ENCODE measurements around the gene MARCHF3. TPM values are rescaled to one million over a fixed set of nuclear protein-coding genes. Genes with fewer than 3 reads are reported as not detected.
A peak's percentile ranks its signal among the peaks of the same experiment; 100 is the strongest.
"Not testable (repeated sequence)": the region's sequence is repeated elsewhere in the genome, so short reads cannot be mapped to it uniquely, and the experiment has no call there.

MARCHF3 gene
- polyA plus RNA-seq, 5 donors: 4.7 to 5.6 (median 5.3) TPM

DNA sequence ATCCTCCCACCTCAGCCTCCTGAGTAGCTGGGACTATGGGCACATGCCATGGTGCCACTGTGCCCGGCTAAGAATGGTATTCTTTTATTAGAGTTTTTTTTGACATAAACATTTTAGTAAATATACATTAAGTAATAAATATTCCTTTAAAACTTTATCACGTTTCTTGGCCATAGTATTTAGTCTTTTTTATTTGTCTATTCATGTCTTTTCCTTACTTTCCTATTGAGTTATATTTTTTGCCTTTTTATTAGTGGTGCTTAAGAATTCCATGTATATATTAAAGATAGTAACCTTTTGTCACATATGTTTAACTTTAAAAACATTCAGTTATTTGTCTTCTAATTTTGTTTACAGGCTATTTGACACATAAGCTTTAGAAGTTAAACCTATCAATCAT is 73.4 kb downstream of the MARCHF3 start:
- no peak for DNase-seq

DNA sequence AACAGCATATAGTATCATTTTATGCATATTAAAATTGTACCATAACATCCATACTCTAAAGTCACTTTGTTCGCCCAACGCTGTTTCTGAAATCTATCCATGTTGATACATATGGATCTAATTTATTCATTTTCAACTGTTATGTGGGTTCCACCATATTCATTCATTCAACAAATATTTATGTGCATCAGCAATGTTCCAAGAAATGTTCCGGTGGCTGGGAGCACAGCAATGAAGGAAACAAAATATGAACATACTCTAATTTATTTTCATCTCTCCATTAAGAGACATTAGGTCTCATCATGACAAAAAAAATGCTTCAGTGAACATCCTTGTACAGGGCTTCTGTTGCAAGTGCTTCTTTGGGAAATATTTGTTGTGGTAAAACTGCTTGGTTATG is 75.4 kb downstream of the MARCHF3 start:
- no peak for DNase-seq

DNA sequence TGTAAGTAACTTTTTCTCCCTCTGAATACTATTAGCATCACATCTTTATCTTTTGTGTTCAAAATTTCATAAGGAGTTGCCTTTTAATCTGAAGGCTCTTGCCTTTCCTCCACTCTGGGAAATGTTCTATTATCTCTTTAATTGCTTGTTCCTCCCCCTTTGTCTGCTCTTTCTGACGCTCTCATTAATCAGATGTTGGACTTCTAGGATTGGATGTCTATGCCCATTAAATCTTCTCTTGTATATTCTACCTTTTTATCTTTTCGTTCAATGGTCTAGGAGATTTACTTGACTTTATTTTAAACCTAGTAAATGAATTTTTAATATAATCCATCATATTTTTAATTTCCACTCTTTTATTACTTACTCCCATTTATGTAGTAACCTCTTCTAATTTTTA is 76.7 kb downstream of the MARCHF3 start:
- no peak for DNase-seq

DNA sequence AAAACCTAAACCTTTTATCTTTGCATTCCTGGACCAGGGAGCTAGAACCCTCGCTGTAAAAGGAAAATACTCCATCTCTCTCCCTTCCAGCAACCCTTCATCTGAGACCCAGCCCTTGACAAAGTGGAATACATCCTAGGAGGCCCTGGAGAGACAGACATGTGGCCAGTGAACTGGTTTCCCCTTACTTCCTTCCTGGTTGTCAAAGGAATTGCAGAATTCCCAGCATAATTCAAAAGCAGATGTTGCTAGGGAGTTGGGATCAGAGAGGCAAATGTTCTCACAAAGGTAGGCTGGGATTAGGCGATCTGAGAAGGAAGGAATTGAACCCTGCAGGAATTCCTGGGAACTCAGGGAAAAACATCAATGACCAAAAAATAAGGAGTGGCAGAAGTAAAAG is 80.9 kb downstream of the MARCHF3 start:
- no peak for DNase-seq

DNA sequence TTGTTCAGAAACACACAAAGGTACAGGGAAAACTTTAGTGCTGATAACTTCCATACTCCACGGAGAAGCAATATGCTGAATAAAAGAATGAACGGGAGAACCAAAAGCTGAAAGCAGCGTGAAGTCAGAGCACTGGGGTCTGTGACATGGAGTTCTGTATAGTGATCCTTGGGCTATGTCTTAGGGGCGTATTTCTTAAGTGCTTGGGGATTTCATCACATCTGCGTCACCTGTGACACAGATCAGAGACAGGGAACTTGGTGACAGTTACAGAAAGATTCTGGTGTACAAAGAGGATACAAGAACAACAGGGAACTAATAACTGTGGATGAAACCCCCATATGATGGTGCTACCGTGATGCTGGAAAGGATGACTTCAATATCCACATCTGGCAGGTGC is 81.9 kb downstream of the MARCHF3 start:
- no peak for DNase-seq

DNA sequence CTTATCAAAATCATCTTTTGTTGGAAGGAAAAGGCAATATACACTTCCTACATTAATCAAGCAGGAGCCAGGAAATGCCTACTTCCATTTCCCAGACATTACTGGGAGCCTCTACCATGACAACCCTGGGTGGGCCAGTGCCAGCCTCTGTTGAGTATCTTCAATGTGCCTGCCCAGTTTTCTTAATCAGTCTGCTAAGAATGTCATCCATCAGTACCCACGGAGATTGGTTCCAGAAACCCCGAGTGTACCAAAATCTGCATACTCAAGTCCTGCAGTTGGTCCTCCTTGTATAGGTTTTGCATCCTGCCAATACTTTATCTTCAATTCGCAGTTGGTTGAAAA is 82.4 kb downstream of the MARCHF3 start:
- no peak for DNase-seq

DNA sequence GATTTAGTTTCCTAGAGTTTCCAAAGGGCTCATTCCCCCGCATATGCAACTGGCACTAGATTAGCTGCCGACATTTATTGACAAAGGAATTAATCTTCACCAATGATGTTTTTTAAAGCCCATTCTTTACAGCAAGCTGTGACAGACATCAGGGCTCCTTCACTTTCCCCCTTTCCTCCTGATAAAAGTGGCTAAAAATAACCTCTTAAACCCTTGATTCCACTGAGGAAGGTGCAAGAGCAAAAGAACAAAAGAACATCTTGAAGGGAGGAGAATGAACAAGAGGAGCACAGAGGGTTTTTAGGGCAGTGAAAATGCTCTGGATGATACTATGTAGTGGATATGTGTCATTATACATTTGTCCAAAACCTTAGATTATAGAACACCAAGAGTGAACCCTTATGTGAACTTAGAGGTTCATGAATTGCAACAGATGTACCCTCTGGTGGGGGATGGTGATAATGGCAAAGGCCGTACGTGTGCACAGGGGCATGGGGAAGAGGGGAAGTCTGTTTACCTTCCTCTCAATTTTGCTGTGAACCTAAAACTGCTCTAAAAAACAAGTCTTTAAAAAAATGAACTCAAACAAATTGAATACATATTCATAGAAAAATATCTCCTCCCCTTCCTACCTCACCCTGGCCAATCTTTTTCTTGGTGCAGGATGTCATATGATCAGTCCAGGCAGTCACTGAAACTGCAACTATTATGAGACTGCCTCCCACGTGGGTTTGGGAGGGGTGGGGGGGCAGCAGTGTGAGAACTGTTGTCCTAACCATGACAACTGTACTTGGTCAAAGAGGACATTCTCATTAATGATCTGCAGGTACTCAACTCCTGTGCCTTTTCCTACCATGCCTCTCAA is 83.0 kb downstream of the MARCHF3 start:
- DNase-seq: no peak

DNA sequence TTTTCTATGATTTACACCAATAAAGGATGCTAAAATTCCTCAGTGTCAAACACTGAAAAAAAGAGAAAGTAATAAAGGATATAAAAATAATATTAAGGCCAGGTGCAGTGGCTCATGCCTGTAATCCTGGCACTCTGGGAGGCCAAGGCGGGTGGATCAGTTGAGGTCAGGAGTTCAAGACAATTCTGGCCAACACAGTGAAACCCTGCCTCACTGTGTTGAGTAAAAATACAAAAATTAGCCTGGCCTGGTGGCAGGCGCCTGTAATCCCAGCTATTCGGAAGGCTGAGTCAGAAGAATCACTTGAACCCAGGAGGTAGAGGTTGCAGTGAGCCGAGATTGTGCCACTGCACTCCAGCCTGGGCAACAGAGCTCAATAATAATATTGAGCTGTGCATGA is 87.5 kb downstream of the MARCHF3 start:
- not testable (repeated sequence) for DNase-seq

DNA sequence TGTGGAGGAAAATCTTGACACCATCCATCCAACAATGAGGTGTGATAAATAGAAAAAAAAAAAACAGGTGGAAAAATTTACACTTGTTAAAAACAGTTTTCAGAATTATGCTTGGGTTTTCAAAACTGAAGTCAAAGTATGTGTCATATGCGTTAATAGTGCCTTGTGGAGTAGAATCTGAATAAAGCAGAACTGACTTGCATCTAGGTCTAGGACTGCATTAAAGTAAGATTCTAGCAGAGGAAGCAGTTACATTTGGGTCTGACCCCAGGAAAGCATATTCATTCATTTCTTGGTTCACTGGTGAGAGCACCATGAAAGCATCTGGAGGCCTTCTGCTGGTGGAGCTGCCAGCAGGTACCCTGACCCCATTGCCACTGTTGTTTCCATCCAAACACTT is 89.0 kb downstream of the MARCHF3 start:
- no peak for DNase-seq

DNA sequence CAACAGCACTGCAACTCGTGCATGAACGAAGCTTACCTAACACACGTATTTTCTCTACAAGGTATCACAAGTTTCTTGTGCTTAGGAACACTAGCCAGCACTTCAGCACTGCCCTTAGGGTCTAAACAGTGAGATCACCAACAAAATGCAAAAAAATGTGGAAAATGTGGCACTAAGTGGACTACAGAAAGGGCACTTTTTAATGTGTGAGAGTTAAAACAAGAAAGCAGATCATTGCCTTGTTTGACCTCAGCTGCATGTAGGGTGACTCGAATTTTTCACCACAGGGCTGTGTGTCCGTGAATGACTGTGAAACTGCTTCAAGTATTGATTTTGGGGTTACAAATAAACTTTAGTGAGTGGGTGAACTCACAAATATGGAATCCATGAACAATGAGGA is 90.5 kb downstream of the MARCHF3 start:
- no peak for DNase-seq

DNA sequence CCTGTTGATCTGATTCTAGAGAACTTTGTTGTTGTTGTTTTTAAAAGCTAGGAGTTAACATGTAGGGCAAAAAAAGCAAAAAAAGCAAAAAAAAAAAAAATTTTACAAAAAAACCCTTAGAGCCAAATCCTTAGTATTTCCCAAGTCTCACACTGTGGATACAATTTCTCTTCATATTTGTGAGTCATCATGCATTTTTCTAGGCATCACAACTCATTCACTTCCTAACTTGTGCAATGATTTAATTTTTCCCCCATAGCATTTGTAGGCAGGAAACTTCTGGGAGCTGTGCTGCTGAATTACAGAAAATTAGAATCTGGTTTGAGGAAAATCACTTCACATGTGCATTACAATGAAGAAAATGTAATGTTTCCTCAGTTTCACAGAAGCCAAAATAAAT is 91.9 kb downstream of the MARCHF3 start:
- no peak for DNase-seq

DNA sequence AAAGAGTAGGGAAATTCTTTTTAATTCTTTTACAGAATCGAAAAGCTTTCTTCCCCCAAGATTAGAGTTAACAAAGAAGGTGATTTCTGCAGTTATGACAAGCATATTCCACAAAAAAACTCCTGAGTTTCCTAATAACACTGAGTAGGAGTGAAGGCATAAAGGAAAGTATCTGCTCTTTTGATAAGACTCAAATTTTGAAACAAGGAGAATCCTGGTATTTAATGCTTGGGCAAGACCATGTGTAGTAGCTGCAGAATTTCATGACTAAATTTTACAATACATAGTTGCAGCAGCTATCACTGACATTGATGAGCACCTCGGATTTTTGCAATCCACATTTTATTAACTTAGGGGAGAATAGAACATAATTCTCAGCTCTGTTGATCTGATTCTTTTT is 92.6 kb downstream of the MARCHF3 start:
- DNase-seq: no peak

DNA sequence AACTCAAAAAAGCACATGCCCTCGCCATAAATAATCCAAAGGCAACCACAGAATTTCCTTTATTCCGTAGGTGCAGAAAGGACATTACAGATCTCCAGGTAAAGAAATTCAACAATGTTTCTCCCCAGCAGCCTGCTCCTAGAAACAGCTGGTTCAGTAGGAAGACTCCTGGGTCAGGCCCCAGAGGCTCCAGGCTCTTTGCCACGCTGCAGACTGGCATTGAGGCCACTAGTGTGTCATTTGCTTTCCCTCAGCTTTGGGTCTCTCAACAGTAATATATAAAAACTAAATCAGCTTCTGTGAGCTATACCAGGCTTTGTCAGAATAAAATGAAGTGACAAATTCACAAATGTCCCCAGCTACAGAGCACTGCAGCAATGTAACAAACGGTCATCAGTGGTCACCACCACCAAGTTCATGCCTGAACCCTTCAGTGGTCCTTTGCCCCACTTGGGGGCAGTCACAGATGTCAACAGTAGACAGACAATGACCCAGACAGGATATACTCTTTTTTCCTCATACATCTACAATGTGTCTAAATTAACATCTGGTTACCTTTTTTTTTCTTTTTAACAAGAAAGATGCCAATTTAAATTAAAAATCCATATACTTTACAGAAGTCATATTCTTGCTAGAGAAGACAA is 93.5 kb downstream of the MARCHF3 start:
- DNase-seq: no peak

DNA sequence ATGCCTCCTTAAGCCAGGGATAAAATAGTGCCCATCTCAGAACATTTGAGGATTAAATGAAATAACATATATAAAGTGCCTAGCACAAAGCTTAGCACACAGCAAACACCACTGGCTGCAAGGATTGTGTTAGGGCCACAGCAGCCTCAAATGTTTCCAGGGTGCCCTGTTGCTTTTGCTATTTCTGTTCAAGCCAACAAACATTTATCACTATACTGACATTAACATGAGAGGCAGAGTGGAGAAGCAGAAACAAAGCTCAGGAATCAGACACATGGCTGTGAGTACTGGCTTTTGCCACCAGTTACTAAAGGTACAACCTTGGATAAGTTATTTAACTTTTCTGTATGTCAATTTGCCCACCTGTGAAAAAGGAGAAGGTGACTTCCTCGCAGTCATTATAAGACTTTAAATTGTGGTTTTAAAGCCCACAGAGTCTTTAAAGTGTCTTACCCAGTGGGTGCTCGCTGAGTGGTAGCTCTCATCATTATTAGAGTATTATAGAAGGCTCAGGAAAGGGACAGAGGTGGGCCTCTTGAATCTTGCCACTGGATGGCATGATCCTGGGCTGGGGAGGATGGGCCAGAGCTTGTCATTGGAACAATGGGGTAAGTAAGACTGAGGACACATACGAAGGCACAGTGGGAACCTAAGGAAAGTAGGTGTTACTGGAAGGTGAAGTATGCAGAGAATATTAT is 98.2 kb downstream of the MARCHF3 start:
- no peak for DNase-seq

DNA sequence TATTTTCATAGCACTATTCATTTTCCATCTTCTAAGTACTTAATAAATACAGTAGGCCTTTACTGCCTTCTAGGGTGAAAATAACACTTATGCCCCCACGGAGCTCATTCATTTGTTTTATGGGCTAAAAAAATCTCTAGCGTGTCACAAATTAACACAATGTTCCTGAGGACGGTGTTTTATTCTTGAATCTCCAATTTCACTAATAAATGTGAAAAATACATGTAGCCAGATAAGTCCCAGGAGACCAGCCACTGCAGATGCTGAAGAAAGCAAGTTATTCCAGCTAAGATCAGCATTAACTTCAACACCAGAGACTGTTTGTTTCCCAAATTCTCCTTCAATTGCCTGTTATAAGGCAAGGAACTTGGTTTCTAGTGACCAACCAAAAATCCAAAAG is 102.3 kb downstream of the MARCHF3 start:
- DNase-seq: no peak

DNA sequence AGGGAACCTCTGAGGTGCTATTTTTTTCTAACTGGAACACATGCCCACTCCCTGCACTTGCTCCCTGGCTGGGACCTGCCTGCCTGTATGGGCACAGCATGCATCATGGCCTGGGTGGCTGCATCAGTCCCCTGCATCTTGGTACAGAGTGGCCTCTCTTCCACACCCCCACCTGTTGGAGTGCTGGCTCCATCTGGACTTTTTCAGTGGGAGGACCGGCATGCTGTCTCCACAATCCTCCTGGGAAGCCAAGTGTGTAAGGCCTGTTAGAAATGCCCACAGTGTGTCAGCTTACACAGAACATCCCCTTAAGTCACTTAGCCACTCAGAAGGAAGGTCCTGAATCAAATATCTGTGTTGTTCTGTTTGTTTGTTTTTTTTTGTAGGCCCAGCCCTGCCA is 102.9 kb downstream of the MARCHF3 start:
- no peak for DNase-seq

DNA sequence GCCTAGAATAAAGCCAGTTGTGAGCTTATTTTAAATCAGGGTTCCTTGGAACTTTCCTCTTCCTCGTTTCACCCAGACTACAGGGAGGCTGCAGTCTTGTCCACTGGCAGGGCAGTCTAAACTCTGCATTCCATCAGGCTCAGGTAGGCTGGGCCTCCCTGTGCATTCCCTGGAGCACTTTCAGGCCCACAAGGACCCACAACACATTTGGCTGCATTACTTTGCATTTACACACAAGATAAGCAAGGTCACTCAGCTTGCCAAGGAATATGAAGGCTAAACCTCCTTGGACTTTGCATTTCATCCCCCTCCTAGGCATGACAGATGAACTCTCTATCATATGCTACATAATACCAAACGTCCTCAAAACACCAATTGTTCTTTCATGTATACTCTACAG is 104.2 kb downstream of the MARCHF3 start:
- no peak for DNase-seq

DNA sequence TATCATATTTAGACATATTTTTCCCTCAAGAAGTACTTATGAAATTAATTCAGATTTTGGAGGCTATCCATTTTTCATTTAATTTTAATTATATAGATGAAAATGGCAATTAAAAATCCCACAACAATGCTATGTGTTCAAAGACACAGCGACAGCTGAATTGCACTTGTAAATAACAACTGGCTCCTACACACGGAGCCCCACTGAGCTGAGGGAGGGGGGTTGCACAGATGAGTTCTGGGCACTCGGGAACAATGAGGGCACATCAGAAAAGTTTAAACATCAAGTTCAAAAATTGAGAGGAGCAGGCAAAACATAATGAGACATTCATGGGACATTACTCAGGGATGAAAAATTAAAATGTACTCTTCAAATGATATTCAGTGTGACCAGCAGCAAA is 104.9 kb downstream of the MARCHF3 start:
- no peak for DNase-seq

DNA sequence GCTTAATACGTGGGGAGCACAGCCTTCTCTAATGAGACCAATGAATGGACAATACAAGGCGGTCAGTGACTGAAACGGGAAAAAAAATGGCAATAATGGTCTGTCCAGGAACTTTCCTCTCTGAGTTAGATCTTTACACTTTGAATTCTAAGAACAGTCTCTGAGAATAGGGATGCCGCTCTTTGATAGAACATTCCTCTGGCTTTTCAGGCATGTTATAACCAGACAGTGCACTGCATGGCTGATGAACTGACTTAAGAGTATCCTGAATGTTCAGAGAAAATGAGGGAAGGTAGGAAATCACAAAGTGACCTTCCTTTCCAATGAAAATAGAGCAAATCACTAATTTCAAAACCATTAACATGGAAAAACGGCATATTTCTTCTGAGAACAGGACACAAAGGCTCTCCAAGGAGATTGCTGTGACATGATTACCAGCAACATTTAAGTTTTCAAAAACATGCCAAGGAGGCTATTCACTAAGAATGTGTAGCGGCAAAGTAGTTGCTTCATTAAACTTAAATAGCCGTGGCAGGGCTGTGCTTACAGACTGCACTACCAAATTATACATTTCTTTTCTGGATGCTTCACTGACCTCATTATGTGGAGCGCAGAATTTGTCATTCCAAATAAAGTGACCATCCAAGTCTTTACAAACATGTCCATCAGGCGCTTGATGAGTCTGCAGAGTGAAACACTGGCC is 105.9 kb downstream of the MARCHF3 start:
- no peak for DNase-seq

DNA sequence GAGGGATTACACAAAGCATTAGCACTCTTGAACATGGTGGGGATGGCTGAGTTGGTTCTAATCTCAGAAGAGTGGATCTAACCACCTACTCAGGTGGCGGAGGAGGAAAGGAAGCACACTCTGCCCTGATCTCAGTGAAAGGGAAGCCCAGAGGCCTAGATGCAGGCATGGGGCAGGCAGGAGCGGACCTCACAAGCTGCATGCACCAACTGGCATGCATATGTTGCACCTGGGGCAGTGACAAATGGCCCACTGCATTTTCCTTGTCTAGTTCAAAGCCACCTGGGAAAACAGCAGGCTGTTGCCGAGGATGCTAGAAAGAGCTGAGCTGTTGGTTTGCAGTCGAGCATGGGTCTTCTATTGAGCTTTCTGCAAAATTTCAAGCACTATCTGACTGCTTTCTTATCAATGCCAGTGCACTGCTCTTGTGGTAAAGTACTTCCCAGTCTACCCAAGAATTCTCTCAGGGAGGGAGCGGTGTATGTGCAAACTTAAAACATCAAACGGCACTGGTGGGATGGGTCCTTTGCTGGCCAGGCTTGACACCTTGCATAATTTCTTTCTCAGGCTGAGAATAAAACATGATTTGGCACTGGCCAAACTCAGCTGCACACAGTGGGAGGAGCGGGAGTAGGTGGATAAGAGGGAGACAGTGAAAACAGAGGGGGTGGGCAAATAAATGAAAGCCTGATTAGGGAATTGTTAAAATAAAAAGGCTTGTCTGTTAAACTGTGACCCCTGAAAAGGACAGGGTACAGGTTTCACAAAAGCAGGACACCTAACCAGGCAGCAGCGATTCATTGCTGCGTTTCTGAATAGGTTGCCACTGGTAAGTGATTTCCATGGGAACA is 108.9 kb downstream of the MARCHF3 start:
- no peak for DNase-seq

DNA sequence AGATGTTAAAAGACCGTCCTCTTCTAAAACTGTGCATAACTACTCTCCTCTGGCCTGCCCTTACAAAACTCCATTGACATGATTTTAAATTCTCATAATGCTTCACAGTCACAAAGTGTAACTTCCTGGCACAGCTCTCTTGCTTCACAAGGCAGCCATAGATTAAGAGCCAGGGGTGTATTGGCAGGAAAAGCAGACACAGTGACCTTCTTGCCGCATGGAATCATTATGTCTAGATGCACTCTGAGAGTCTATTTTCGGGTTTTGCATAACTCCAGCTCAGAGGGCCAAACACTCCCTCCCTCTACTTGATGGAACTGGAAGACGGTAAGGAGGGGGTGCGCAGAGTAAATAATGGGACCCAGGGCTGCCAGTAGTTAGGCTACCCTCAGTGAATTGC is 110.1 kb downstream of the MARCHF3 start:
- DNase-seq: peak; percentile 59 to 65

Data from right lung (tissue), 5 donors.